Kasumi-1 (cell line): ENCODE results near the gene C1QB.
A peak's percentile ranks its signal among the peaks of the same experiment; 100 is the strongest.
"Not testable (repeated sequence)": the region's sequence is repeated elsewhere in the genome, so short reads cannot be mapped to it uniquely, and the experiment has no call there.

Experiments
- DNase-seq, 2 experiments: peaks; one replicate each; lab custom pipeline; 2025; lab: John Stamatoyannopoulos, UW

The C1QB gene

GRCh38 chr1:22696610-22697009, 43.6 kb downstream of the C1QB start:
- DNase-seq: no peak

GRCh38 chr1:22697980-22698379, 44.9 kb downstream of the C1QB start:
- no peak for DNase-seq

- DNase-seq: no peak
Observed at GRCh38 chr1:22699681-22700520, 46.9 kb downstream of the C1QB start.

GRCh38 chr1:22702296-22703085, 49.5 kb downstream of the C1QB start:
- DNase-seq: peak; percentile 18 to 29

DNA sequence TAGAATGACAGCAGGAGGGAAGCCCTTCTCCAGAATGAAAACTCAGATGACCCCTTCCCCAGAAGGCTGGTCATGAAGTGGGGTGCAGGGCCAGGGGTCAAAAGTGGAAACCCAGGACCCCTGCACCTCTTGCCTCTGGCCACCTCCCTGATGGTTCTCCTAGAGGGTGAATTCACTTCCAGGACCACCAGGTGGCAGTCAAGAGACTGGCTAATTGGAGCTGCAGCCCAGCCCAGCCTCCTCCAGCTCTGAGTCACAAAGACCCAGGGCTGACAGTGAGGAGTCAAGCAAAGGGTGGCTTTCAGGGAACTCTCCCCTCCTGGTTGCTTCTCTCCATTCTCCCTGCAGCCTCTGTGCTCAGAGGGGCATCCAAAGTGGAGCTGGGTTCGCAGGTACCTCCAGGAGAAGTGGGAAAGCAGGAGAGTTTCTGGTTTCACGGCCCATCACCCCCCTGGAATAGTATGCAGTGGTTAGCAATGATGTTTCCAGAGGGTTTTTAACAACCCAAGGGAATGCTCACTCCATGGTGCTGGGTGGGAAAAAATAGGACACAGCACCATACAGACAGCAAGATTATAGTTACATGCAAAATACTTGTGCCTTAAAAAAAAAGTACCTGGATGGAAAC, 51.5 kb downstream of the C1QB start:
- peak; percentile 70 to 86 for DNase-seq

DNA sequence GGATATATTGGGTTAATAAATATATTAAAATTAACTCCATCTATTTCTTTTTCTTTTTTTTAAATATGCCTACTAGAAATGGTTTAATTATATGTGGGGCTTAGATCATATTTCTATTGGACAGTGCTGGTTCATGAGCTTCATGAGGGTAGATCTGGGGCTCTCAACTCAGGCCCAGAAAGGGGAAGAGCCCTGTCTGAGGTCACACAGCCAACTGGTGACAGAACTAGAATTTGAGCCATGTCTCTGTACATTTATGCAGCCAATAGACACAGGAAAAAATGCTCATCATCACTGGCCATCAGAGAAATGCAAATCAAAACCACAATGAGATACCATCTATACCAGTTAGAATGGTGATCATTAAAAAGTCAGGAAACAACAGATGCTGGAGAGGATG, 52.5 kb downstream of the C1QB start:
- DNase-seq: no peak

DNA sequence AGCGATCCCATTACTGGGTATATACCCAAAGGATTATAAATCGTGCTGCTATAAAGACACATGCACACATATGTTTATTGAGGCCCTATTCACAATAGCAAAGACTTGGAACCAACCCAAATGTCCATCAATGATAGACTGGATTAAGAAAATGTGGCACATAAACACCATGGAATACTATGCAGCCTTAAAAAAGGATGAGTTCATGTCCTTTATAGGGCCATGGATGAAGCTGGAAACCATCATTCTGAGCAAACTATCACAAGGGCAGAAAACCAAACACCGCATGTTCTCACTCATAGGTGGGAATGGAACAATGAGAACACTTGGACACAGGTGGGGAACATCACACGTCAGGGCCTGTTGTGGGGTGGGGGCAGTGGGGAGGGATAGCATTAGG, 53.1 kb downstream of the C1QB start:
- DNase-seq: not testable (repeated sequence)

- no peak for DNase-seq
Observed at GRCh38 chr1:22708777-22709176, 55.7 kb downstream of the C1QB start.

- no peak for DNase-seq
Observed at GRCh38 chr1:22709227-22709626, 56.2 kb downstream of the C1QB start.

DNA sequence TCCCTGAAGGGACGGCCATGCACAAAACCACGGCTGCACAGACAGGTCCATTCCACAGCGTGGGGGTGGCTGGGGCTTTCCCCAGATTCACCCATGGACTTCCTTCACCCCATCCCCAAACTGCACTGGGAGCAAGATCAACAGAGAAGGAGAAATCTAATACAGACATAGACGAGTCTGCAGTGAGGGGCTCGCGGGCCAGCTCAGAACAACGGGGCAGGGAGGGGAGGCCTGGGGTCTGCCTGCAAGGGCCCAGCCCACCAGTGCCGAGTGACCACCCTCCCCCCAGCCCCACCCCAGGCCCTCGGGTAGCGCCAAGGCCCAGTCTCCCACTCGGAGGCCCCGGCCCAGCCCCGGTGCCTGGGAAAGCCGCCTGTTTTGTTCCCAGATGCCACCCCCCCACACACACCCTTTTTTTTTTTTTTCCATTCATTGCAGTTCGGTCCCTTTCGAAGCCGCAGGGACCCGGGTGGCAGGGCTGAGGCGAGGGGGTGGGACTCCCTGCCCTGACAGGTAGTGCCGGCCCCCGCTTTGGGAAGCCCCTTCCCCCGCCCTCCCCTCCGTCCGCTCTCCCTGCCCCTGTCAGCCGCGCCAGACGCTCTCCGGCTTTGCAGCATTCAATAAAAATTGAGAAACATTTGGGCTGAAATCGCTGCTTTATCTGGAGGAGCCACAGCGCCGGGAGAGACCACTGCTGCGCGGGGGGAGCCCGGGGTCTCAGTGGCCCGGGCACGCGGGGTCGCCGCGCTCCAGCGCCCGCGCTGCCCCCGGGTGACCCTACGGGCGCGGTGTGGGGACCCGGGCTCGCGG, 57.1 kb downstream of the C1QB start:
- peak; percentile 21 to 45 for DNase-seq

GRCh38 chr1:22710701-22711049, 57.6 kb downstream of the C1QB start, which contains the start of gene EPHB2:
TSS of gene EPHB2 (plus strand) at chr1:22710839. CDS start at chr1:22710983, 144 bp downstream.
- DNase-seq: peak in 1 of 2 experiments; percentile 8

DNA sequence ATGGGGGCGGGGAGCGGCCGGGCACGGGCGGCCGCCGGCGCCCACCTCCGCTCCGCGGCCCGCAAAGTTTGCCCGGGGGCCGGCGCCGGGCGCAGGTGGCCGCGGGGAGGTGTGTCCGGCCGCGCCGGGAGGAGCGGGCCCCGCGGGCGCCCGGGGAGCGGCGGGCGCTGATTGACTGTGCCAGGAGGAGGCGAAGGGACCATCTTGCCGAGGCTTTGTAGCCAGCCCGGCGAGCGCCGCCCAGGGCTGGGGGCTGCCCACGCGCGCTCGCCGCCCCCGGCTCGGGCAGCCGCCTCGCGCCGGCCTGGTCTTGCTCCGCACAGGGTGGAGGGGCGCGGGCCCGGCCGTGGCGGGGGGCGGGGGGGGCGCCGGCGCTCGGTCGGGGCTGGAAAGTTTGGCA, 58.0 kb downstream of the C1QB start:
- no peak for DNase-seq
